HEK293T (cell line): ENCODE results near the gene PITPNC1.
"Not testable (repeated sequence)": the region's sequence is repeated elsewhere in the genome, so short reads cannot be mapped to it uniquely, and the experiment has no call there.

Source experiments
- CTCF ChIA-PET: fragments of 350-600 bp; formaldehyde crosslinking; extraction: SDS; loops from one replicate; lab custom pipeline; 2021; ENCODE audit warnings: antibody characterized with exemption, inconsistent platforms; lab: Yijun Ruan, JAX
- POLR2A ChIA-PET: fragments of 350-600 bp; formaldehyde crosslinking; extraction: SDS; loops from one replicate; lab custom pipeline; 2020; ENCODE audit warnings: antibody characterized with exemption, inconsistent platforms; lab: Yijun Ruan, JAX
- DNase-seq: peaks from one replicate; pipeline ENCODE4 v3.0.0; 2012; ENCODE audit warnings: mixed read lengths; ENCODE audit errors: extremely low spot score
- ARNT ChIP-seq: fragments of 450-650 bp; IDR thresholded peaks from 2 replicates; pipeline ENCODE4 v1.6.1; 2017; ENCODE audit warnings: mild to moderate bottlenecking
- BHLHE40 ChIP-seq: fragments of 450-650 bp; IDR thresholded peaks from 2 replicates; pipeline ENCODE4 v1.6.1; 2016; ENCODE audit warnings: mild to moderate bottlenecking, moderate library complexity, borderline replicate concordance
- CTBP1 ChIP-seq: fragments of 450-650 bp; IDR thresholded peaks from 2 replicates; pipeline ENCODE4 v1.6.1; 2016; ENCODE audit warnings: borderline replicate concordance
- ELF4 ChIP-seq: fragments of 450-650 bp; IDR thresholded peaks from 2 replicates; pipeline ENCODE4 v1.6.1; 2017; ENCODE audit warnings: antibody characterized with exemption
- FOXA1 ChIP-seq: fragments of 450-650 bp; IDR thresholded peaks from 2 replicates; pipeline ENCODE4 v1.6.1; 2016; ENCODE audit warnings: mild to moderate bottlenecking
- FOXK2 ChIP-seq: fragments of 450-650 bp; IDR thresholded peaks from 2 replicates; pipeline ENCODE4 v1.6.1; 2016; ENCODE audit warnings: mild to moderate bottlenecking
- FOXM1 ChIP-seq: fragments of 450-650 bp; IDR thresholded peaks from 2 replicates; pipeline ENCODE4 v1.6.1; 2017; ENCODE audit warnings: mild to moderate bottlenecking, borderline replicate concordance
- HDGF ChIP-seq: fragments of 450-650 bp; IDR thresholded peaks from 2 replicates; pipeline ENCODE4 v1.6.1; 2017; ENCODE audit warnings: antibody characterized with exemption, borderline replicate concordance
- L3MBTL2 ChIP-seq: fragments of 450-650 bp; conservative IDR thresholded peaks from 2 replicates; pipeline ENCODE4 v1.6.1; 2016; ENCODE audit warnings: mild to moderate bottlenecking
- LEF1 ChIP-seq: fragments of 450-650 bp; IDR thresholded peaks from 2 replicates; pipeline ENCODE4 v1.6.1; 2017; ENCODE audit warnings: mild to moderate bottlenecking, borderline replicate concordance
- NFRKB ChIP-seq: fragments of 450-650 bp; IDR thresholded peaks from 2 replicates; pipeline ENCODE4 v1.6.1; 2016; ENCODE audit warnings: mild to moderate bottlenecking, moderate library complexity
- PKNOX1 ChIP-seq: fragments of 450-650 bp; IDR thresholded peaks from 2 replicates; pipeline ENCODE4 v1.6.1; 2016
- SP1 ChIP-seq: fragments of 450-650 bp; IDR thresholded peaks from 2 replicates; pipeline ENCODE4 v1.6.1; 2017
- SUZ12 ChIP-seq: fragments of 450-650 bp; IDR thresholded peaks from 2 replicates; pipeline ENCODE4 v1.6.1; 2016; ENCODE audit warnings: mild to moderate bottlenecking
- TARDBP ChIP-seq: fragments of 450-650 bp; IDR thresholded peaks from 2 replicates; pipeline ENCODE4 v1.6.1; 2016
- ZNF384 ChIP-seq: fragments of 450-650 bp; IDR thresholded peaks from 2 replicates; pipeline ENCODE4 v1.6.1; 2016

PITPNC1 gene

GRCh38 chr17:67696347-67696746, 319.3 kb downstream of the PITPNC1 start:
- DNase-seq = no peak
- POLR2A ChIA-PET = no interaction called here
- CTCF ChIA-PET = no interaction called here
- TF ChIP-seq PKNOX1 (no peak), TARDBP (no peak), L3MBTL2 (no peak), LEF1 (no peak), ELF4 (no peak), SUZ12 (no peak), CTBP1 (no peak), FOXA1 (no peak), HDGF (no peak), SP1 (no peak), NFRKB (no peak), FOXM1 (no peak), FOXK2 (no peak), ARNT (no peak), BHLHE40 (no peak)

DNA sequence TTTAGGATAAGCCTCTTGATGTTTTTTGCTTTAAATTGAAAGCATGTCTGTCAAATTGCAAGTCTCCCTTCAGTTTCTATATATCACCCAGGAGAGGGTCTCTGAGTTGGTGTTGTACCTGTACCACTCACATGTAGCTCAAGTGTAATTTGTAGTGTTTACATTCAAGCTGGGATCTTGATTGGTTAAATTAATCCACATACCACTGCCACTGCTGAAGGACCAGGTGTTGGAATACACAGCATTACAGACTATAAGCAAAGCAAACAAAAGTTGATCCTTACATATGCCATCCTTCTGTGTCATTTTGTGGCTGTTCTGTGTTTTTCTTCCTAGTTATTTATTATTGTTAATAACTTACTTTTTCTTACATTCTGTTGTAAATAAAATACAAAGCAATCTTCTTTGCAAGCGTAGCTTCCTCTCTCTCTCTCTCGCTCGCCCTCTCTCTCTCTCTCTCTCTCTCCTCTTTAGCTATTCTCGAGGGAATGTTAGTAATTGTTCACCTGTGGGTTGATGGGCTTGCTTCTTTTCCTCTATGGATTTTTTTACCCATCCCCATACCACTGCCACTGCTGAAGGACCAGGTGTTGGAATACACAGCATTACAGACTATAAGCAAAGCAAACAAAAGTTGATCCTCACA, 319.9 kb downstream of the PITPNC1 start:
- ChIA-PET CTCF (no interaction called here), POLR2A (no interaction called here)
- DNase-seq = no peak
- TF ChIP-seq BHLHE40 (no peak), NFRKB (no peak), HDGF (no peak), FOXA1 (no peak), ARNT (no peak), L3MBTL2 (no peak), CTBP1 (no peak), LEF1 (no peak), FOXM1 (no peak), TARDBP (no peak), SP1 (no peak), FOXK2 (no peak), SUZ12 (no peak), PKNOX1 (no peak)

DNA sequence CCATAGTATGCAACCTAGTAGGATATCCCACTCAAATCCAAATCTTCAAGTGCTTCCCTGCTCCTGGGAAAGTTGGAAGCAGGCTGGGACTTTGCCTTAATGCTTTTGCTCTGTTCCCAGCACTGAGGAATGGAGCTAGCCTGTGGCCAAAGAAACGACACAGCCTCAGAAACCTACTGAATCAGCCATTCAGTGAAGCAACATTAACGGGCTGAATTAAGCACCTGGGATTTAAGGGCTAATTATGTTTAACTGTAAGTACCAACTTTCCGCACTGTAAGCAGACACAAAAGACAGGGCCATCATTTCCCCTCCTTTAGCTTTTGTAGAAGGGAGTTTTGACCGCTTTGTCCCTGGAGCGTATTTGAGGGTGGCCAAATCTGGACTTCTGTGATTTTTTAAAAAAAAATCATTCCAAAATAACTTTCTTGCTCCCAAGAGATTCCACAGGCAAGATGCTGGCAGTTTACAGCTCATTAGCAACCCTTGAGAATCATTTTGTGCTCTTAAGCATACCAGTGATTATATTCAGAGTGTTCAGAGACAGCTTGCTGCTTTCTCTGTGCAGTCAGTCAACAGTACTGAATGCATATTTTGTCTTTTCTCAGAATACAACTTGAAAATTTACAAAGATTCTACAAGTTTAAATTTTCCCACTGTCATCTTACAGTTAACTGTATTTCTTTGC, 323.1 kb downstream of the PITPNC1 start:
- ChIA-PET CTCF (interaction anchor here (0.5 kb wide), 1 partner anchor 73 kb away, joined by 5 read pairs; no protein-coding TSS in a partner anchor), POLR2A (no interaction called here)
- TF ChIP-seq ELF4 (no peak), CTBP1 (no peak), ZNF384 (no peak), TARDBP (no peak), PKNOX1 (no peak), FOXM1 (no peak), FOXK2 (no peak), BHLHE40 (no peak), FOXA1 (no peak), SP1 (no peak), NFRKB (no peak), HDGF (no peak), ARNT (no peak)
- DNase-seq = no peak

- DNase-seq = no peak
- ChIA-PET CTCF (no interaction called here), POLR2A (no interaction called here)
- TF ChIP-seq ARNT (no peak), NFRKB (no peak), L3MBTL2 (no peak), BHLHE40 (no peak), SP1 (no peak), FOXA1 (no peak), CTBP1 (no peak), TARDBP (no peak), ZNF384 (no peak), ELF4 (no peak), SUZ12 (no peak), HDGF (no peak), LEF1 (no peak), PKNOX1 (no peak), FOXK2 (no peak), FOXM1 (no peak)
Measured at GRCh38 chr17:67700725-67701119, 323.6 kb downstream of the PITPNC1 start.

DNA sequence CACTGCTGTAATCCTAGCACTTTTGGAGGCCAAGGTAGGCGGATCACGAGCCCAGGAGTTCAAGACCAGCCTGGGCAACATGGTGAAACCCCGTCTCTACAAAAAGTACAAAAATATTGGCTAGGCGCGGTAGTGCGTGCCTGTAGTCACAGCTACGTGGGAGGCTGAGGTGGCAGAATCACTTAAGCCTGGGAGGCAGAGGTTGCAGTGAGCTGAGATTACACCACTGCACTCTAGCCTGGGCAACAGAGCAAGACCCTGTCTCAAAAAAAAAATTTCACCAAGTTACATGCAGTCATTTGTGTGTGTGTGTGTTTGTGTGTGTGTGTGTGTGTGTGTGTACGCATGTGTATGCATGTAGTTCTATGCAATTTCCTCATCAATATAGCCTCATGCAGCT, 325.8 kb downstream of the PITPNC1 start:
- CTCF ChIA-PET = not testable (repeated sequence)

More for the DNA sequence above, 325.8 kb downstream of the PITPNC1 start:
- DNase-seq, POLR2A ChIA-PET: not testable (repeated sequence)
